Measurements from ENCODE around the gene CDH12.

- TF ChIP-seq CTCF (IDR thresholded peaks at IDR 0.05; ENCODE audit: insufficient read depth, low read depth, low read length) (no peak), EZH2 (IDR thresholded peaks at IDR 0.05; ENCODE audit: insufficient read depth, low read length) (no peak)
These were observed 1114.0 kb downstream of the CDH12 start for GRCh38 chr5:21739096-21739495.
